Neural crest cell (in vitro differentiated cells): ENCODE measurements around the gene CFAP20DC. TPM values are rescaled to one million over a fixed set of nuclear protein-coding genes. Genes with fewer than 3 reads are reported as not detected.
"Not testable (repeated sequence)": the region's sequence is repeated elsewhere in the genome, so short reads cannot be mapped to it uniquely, and the experiment has no call there.

Experiments
- DNase-seq: peaks from one replicate; pipeline ENCODE4 v3.0.0; 2021; ENCODE audit warnings: low read depth, mixed read lengths, low spot score
- H3K27ac Mint-ChIP-seq: one replicate; pipeline ENCODE4 v1.8.0; 2021; ENCODE audit warnings: mild to moderate bottlenecking, mixed read lengths; ENCODE audit not compliant: unreplicated experiment
- H3K27me3 Mint-ChIP-seq: 2 replicates; pipeline ENCODE4 v1.8.0; 2021; ENCODE audit warnings: low read depth, mild to moderate bottlenecking, mixed read lengths
- H3K36me3 Mint-ChIP-seq: 2 replicates; pipeline ENCODE4 v1.8.0; 2021; ENCODE audit warnings: low read depth, mild to moderate bottlenecking, mixed read lengths
- H3K4me1 Mint-ChIP-seq: 2 replicates; pipeline ENCODE4 v1.8.0; 2021; ENCODE audit warnings: mixed read lengths
- H3K4me3 Mint-ChIP-seq: one replicate; pipeline ENCODE4 v1.8.0; 2021; ENCODE audit warnings: mild to moderate bottlenecking, mixed read lengths
- H3K9me3 Mint-ChIP-seq: 2 replicates; pipeline ENCODE4 v1.8.0; 2021; ENCODE audit warnings: mixed read lengths
- CTCF ChIP-seq: fragments of 200-600 bp; sonication (generic); conservative IDR thresholded peaks from 2 replicates; pipeline ENCODE4 v1.5.0; 2021; ENCODE audit warnings: antibody characterized with exemption, mild to moderate bottlenecking
- total RNA-seq: library from RNA; stranded (reverse); gene quantifications from 2 replicates; pipeline ENCODE4 v1.2.1, GENCODE V29; 2021

The CFAP20DC gene
- total RNA-seq, 1 donor from 2014 or later: 10.4 TPM

GRCh38 chr3:58989163-58989562 is 60.7 kb downstream of the CFAP20DC start:
- Mint-ChIP-seq H3K36me3 (no peaks in the 10 kb centered on the region), H3K27me3 (no peaks in the 10 kb centered on the region), H3K9me3 (no peaks in the 10 kb centered on the region), H3K4me1 (no peaks in the 10 kb centered on the region), H3K27ac (no peak overlapping the region), H3K4me3 (no peak overlapping the region)
- DNase-seq: no peak
- no peak for TF ChIP-seq CTCF

GRCh38 chr3:58988041-58988440 is 61.8 kb downstream of the CFAP20DC start:
- H3K9me3 Mint-ChIP-seq: no peaks in the 10 kb centered on the region
- H3K36me3 Mint-ChIP-seq: no peaks in the 10 kb centered on the region
- DNase-seq: no peak
- no peak overlapping the region for H3K4me3 Mint-ChIP-seq
- H3K27ac Mint-ChIP-seq: no peak overlapping the region
- no peak for TF ChIP-seq CTCF
- H3K27me3 Mint-ChIP-seq: no peaks in the 10 kb centered on the region
- no peaks in the 10 kb centered on the region for H3K4me1 Mint-ChIP-seq

DNA sequence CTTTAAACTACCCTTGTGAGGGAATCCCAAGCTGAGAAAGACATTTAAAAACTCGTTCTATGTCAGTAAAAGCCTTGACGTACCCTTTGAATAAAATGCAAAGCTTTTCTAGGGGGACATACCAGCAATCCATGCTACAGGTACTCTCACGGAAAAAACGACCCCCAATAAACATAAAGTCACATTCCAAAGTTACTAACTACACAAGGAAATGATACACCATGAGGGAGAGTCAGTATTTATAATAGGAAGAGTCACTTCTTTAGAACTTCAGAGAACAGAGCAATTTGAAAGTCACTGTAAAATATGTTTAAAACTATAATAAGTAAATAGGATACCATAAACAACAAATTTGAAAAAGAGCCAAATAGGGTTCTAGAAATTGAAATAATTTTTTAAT is 63.2 kb downstream of the CFAP20DC start:
- Mint-ChIP-seq H3K27me3 (no peaks in the 10 kb centered on the region), H3K4me3 (no peak overlapping the region), H3K9me3 (no peaks in the 10 kb centered on the region), H3K27ac (no peak overlapping the region), H3K36me3 (no peaks in the 10 kb centered on the region), H3K4me1 (no peaks in the 10 kb centered on the region)
- TF ChIP-seq CTCF: no peak
- no peak for DNase-seq

- no peak for DNase-seq
- no peak for TF ChIP-seq CTCF
- H3K27ac Mint-ChIP-seq: no peak overlapping the region
- H3K27me3 Mint-ChIP-seq: no peaks in the 10 kb centered on the region
- H3K9me3 Mint-ChIP-seq: no peaks in the 10 kb centered on the region
- H3K4me3 Mint-ChIP-seq: no peak overlapping the region
- no peaks in the 10 kb centered on the region for H3K4me1 Mint-ChIP-seq
- no peaks in the 10 kb centered on the region for H3K36me3 Mint-ChIP-seq
These were observed 70.0 kb downstream of the CFAP20DC start for GRCh38 chr3:58979840-58980239.

- H3K4me1 Mint-ChIP-seq: no peaks in the 10 kb centered on the region
- no peaks in the 10 kb centered on the region for H3K27me3 Mint-ChIP-seq
- H3K36me3 Mint-ChIP-seq: peaks cover 2% of the 10 kb centered on the region
- no peak for TF ChIP-seq CTCF
- no peak overlapping the region for H3K4me3 Mint-ChIP-seq
- no peaks in the 10 kb centered on the region for H3K9me3 Mint-ChIP-seq
- H3K27ac Mint-ChIP-seq: no peak overlapping the region
- no peak for DNase-seq
These were observed 76.0 kb downstream of the CFAP20DC start for GRCh38 chr3:58973796-58974195.

DNA sequence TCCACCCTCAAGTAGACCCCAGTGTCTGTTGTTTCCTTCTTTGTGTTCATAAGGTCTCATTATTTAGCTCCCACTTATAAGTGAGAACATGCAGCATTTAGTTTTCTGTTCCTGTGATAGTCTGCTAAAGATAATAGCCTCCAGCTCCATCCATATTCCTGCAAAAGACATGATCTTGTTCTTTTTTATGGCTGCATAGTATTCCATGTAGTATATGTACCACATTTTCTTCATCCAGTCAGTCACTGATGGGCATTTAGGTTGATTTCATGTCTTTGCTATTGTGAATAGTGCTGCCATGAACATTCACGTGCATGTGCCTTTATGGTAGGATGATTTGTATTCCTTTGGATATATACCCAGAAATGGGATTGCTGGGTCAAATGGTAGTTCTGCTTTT is 82.0 kb downstream of the CFAP20DC start:
- not testable (repeated sequence) for H3K4me3 Mint-ChIP-seq, DNase-seq, H3K27me3 Mint-ChIP-seq, H3K27ac Mint-ChIP-seq, H3K9me3 Mint-ChIP-seq, H3K36me3 Mint-ChIP-seq, H3K4me1 Mint-ChIP-seq
